Esophagus muscularis mucosa (tissue), 3 donors: Measurements from ENCODE around the gene PTPRT.

ENCODE experiments used
- POLR2A ChIP-seq: fragments of 450-650 bp; IDR thresholded peaks from one replicate; pipeline ENCODE4 v1.6.1; 2017; ENCODE audit warnings: antibody characterized with exemption, moderate library complexity, mild to moderate bottlenecking, low read depth
- TF ChIP-seq, protein P1 (sequence below), 3 experiments: fragments of 200-600 bp in 2 of 3; fragments of 450-650 bp in 1 of 3; sonication (generic) in 2 of 3; IDR thresholded peaks; one replicate each; pipeline ENCODE4 v1.5.1; 2017 to 2019; ENCODE audit warnings: antibody characterized with exemption in 3 of 3, mild to moderate bottlenecking in 2 of 3, moderate library complexity in 1 of 3

DNA sequence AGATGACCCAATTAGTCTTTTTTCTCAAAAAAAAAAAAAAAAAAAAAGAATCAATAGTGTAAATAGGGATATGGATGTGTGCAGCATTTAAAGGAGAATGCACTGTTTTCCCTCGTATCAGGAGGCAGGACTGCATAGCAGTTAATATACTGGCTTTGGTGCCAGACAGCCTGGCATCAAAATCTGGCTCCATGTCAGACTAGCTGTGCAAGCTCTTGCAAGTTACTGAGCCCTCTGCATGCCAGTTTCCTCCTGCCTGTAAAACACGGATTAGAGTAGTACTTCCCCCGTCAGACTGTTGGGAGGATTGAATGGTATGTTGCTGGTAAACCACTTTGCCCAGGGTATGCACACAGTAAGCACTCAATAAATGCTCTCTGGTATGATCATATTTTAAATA is 977.3 kb downstream of the PTPRT start:
- TF ChIP-seq, protein P1, sequence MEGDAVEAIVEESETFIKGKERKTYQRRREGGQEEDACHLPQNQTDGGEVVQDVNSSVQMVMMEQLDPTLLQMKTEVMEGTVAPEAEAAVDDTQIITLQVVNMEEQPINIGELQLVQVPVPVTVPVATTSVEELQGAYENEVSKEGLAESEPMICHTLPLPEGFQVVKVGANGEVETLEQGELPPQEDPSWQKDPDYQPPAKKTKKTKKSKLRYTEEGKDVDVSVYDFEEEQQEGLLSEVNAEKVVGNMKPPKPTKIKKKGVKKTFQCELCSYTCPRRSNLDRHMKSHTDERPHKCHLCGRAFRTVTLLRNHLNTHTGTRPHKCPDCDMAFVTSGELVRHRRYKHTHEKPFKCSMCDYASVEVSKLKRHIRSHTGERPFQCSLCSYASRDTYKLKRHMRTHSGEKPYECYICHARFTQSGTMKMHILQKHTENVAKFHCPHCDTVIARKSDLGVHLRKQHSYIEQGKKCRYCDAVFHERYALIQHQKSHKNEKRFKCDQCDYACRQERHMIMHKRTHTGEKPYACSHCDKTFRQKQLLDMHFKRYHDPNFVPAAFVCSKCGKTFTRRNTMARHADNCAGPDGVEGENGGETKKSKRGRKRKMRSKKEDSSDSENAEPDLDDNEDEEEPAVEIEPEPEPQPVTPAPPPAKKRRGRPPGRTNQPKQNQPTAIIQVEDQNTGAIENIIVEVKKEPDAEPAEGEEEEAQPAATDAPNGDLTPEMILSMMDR (IDR thresholded peaks at IDR 0.05), result no peak
- TF ChIP-seq POLR2A, result no peak
